ENCODE results near the gene TTLL7.

TTLL7 gene

DNA sequence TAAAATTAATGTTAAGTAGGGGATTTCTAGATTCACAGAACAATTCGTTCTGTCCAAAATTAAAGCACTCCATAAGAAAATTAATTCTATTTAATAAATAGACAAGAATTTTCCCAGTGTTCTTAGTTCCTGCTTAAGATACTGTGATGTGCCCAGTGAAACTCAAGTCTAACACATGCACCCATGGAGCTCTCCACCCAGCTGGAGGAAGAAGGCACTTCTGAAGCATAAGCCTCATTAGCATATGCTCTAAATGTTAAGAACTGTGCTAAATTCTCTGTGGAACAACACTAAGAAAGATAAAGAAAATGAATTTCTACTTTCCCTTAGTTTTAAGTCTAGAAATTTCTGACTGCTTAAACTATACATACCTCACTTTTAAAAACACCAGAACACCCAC lies 71.2 kb downstream of the TTLL7 start:
- Mint-ChIP-seq H3K27ac (no peak overlapping the region), H3K27me3 (ENCODE audit: low read depth, poor library complexity) (no peaks in the 10 kb centered on the region), H3K4me1 (no peaks in the 10 kb centered on the region), H3K9me3 (no peaks in the 10 kb centered on the region), H3K4me3 (no peak overlapping the region), H3K36me3 (ENCODE audit: low read depth) (peaks cover 5% of the 10 kb centered on the region)
- TF ChIP-seq, protein P1, sequence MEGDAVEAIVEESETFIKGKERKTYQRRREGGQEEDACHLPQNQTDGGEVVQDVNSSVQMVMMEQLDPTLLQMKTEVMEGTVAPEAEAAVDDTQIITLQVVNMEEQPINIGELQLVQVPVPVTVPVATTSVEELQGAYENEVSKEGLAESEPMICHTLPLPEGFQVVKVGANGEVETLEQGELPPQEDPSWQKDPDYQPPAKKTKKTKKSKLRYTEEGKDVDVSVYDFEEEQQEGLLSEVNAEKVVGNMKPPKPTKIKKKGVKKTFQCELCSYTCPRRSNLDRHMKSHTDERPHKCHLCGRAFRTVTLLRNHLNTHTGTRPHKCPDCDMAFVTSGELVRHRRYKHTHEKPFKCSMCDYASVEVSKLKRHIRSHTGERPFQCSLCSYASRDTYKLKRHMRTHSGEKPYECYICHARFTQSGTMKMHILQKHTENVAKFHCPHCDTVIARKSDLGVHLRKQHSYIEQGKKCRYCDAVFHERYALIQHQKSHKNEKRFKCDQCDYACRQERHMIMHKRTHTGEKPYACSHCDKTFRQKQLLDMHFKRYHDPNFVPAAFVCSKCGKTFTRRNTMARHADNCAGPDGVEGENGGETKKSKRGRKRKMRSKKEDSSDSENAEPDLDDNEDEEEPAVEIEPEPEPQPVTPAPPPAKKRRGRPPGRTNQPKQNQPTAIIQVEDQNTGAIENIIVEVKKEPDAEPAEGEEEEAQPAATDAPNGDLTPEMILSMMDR (IDR thresholded peaks at IDR 0.05), result no peak
- no peak for DNase-seq

DNA sequence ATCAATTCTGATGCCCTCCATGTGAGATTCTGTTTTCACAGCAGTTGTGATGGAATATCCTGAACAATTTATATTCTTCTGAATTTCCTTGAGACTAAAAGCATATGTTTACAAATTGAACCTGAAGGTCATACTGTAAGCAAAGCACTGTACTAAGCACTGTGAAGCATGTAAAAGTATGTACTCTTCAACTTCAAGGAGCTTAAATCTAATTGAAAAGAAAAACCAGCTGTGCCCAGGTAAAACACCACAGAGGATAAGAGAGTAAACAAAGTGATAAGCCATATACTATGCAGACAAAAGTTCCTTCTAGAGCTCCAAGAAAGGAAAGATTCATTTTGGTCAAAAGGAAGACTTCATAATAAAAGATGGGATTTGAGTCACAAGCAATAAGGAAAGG lies 71.9 kb downstream of the TTLL7 start:
- Mint-ChIP-seq H3K4me3 (no peak overlapping the region), H3K9me3 (no peaks in the 10 kb centered on the region), H3K36me3 (ENCODE audit: low read depth) (peaks cover 5% of the 10 kb centered on the region), H3K4me1 (no peaks in the 10 kb centered on the region), H3K27ac (no peak overlapping the region), H3K27me3 (ENCODE audit: low read depth, poor library complexity) (no peaks in the 10 kb centered on the region)
- no peak for DNase-seq
- TF ChIP-seq, protein P1 (IDR thresholded peaks at IDR 0.05), result no peak

- DNase-seq, result no peak
- Mint-ChIP-seq H3K4me3 (no peak overlapping the region), H3K4me1 (no peaks in the 10 kb centered on the region), H3K27me3 (ENCODE audit: low read depth, poor library complexity) (no peaks in the 10 kb centered on the region), H3K27ac (no peak overlapping the region), H3K36me3 (ENCODE audit: low read depth) (peaks cover 16% of the 10 kb centered on the region), H3K9me3 (no peaks in the 10 kb centered on the region)
- TF ChIP-seq, protein P1 (IDR thresholded peaks at IDR 0.05), result no peak
These were observed 75.4 kb downstream of the TTLL7 start for GRCh38 chr1:83923553-83923952.

GRCh38 chr1:83922431-83922830 lies 76.5 kb downstream of the TTLL7 start:
- no peaks in the 10 kb centered on the region for H3K4me1 Mint-ChIP-seq
- no peak overlapping the region for H3K4me3 Mint-ChIP-seq
- TF ChIP-seq, protein P1 (IDR thresholded peaks at IDR 0.05), result no peak
- peaks cover 17% of the 10 kb centered on the region for H3K36me3 Mint-ChIP-seq (ENCODE audit: low read depth)
- DNase-seq, result no peak
- H3K27ac Mint-ChIP-seq, result no peak overlapping the region
- H3K9me3 Mint-ChIP-seq, result no peaks in the 10 kb centered on the region
- H3K27me3 Mint-ChIP-seq (ENCODE audit: low read depth, poor library complexity), result no peaks in the 10 kb centered on the region

DNA sequence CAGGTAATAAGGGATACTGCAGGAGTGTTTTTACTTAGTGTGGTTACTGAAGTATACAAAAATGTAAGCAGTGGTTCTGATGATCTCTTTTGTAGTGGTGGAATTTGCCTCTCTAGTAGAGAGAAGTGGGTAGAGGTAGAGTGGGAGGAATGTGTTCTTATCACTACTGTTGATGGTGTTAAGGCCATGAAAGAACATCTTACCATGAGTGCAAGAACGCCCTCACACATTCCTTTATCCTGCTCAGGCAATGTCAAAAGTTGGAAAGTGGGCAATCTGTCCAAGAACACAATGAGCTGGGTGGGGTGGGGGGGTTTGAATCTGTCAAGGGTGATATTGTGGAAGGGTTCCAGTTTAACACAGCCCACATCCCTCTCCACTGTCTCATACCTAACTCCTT lies 78.6 kb downstream of the TTLL7 start:
- Mint-ChIP-seq H3K9me3 (no peaks in the 10 kb centered on the region), H3K27me3 (ENCODE audit: low read depth, poor library complexity) (no peaks in the 10 kb centered on the region), H3K36me3 (ENCODE audit: low read depth) (peaks cover 26% of the 10 kb centered on the region), H3K4me1 (no peaks in the 10 kb centered on the region), H3K4me3 (no peak overlapping the region), H3K27ac (no peak overlapping the region)
- DNase-seq, result no peak
- TF ChIP-seq, protein P1 (IDR thresholded peaks at IDR 0.05), result no peak

- no peaks in the 10 kb centered on the region for H3K4me1 Mint-ChIP-seq
- no peak overlapping the region for H3K27ac Mint-ChIP-seq
- no peak for DNase-seq
- peaks cover 3% of the 10 kb centered on the region for H3K9me3 Mint-ChIP-seq
- H3K36me3 Mint-ChIP-seq (ENCODE audit: low read depth), result peaks cover 30% of the 10 kb centered on the region
- H3K27me3 Mint-ChIP-seq (ENCODE audit: low read depth, poor library complexity), result no peaks in the 10 kb centered on the region
- no peak overlapping the region for H3K4me3 Mint-ChIP-seq
- TF ChIP-seq, protein P1 (IDR thresholded peaks at IDR 0.05), result no peak
These were observed 79.1 kb downstream of the TTLL7 start for GRCh38 chr1:83919872-83920271.

Measured in nephron progenitor cell (in vitro differentiated cells).